ENCODE measurements around the gene CDKN1B. TPM values are rescaled to one million over a fixed set of nuclear protein-coding genes. Genes with fewer than 3 reads are reported as not detected.

Gene CDKN1B
- total and polyA plus RNA-seq, 7 donors = 36.8 to 106 (median 52.5) TPM

- intact Hi-C loops (cut with DNase I) = no loop called here
- no peak for DNase-seq
- no peak for TF ChIP-seq POLR2A (IDR thresholded peaks at IDR 0.05)
- TF ChIP-seq EP300 (IDR thresholded peaks at IDR 0.05) = no peak
- no peak for TF ChIP-seq POLR2AphosphoS5 (IDR thresholded peaks at IDR 0.05)
- TF ChIP-seq CTCF (IDR thresholded peaks at IDR 0.05) = no peak
- no peaks in the 10 kb centered on the region for H3K27me3 ChIP-seq
- no peaks in the 10 kb centered on the region for H3K4me1 ChIP-seq
- H3K9me3 ChIP-seq = no peaks in the 10 kb centered on the region
- WGBS, 2 donors = 85 to 89% methylated on average over 5 of the region's 5 CpGs
- no peaks in the 10 kb centered on the region for H3K36me3 ChIP-seq
- H3K27ac ChIP-seq = no peak overlapping the region
- H3K4me3 ChIP-seq = no peak overlapping the region
Measured at GRCh38 chr12:12755923-12756322, 38.8 kb downstream of the CDKN1B start.

GRCh38 chr12:12757121-12757520 lies 40.0 kb downstream of the CDKN1B start:
- Histone ChIP-seq H3K36me3 (no peaks in the 10 kb centered on the region), H3K27me3 (no peaks in the 10 kb centered on the region), H3K4me1 (no peaks in the 10 kb centered on the region), H3K9me3 (no peaks in the 10 kb centered on the region), H3K27ac (no peak overlapping the region), H3K4me3 (no peak overlapping the region)
- 48 to 61% methylated on average over 2 of the region's 2 CpGs for WGBS, 2 donors
- TF ChIP-seq POLR2AphosphoS5 (IDR thresholded peaks at IDR 0.05) (no peak), POLR2A (IDR thresholded peaks at IDR 0.05) (no peak), CTCF (IDR thresholded peaks at IDR 0.05) (no peak), EP300 (IDR thresholded peaks at IDR 0.05) (no peak)
- DNase-seq = no peak
- intact Hi-C loops (cut with DNase I) = no loop called here

- no peaks in the 10 kb centered on the region for H3K27me3 ChIP-seq
- intact Hi-C loops (cut with DNase I) = no loop called here
- no peak overlapping the region for H3K27ac ChIP-seq
- H3K9me3 ChIP-seq = no peaks in the 10 kb centered on the region
- H3K4me3 ChIP-seq = no peak overlapping the region
- no peak for TF ChIP-seq CTCF (IDR thresholded peaks at IDR 0.05)
- TF ChIP-seq EP300 (IDR thresholded peaks at IDR 0.05) = no peak
- TF ChIP-seq POLR2A (IDR thresholded peaks at IDR 0.05) = no peak
- WGBS, 2 donors = 96 to 97% methylated on average over 7 of the region's 7 CpGs
- no peaks in the 10 kb centered on the region for H3K4me1 ChIP-seq
- no peak for DNase-seq
- H3K36me3 ChIP-seq = no peaks in the 10 kb centered on the region
Measured at GRCh38 chr12:12759234-12759915, 42.2 kb downstream of the CDKN1B start.

- Histone ChIP-seq H3K4me1 (no peaks in the 10 kb centered on the region), H3K9me3 (no peaks in the 10 kb centered on the region), H3K27me3 (no peaks in the 10 kb centered on the region), H3K36me3 (no peaks in the 10 kb centered on the region), H3K4me3 (no peak overlapping the region), H3K27ac (no peak overlapping the region)
- intact Hi-C loops (cut with DNase I) = no loop called here
- TF ChIP-seq CTCF (IDR thresholded peaks at IDR 0.05) (no peak), POLR2A (IDR thresholded peaks at IDR 0.05) (no peak), POLR2AphosphoS5 (IDR thresholded peaks at IDR 0.05) (no peak), EP300 (IDR thresholded peaks at IDR 0.05) (no peak)
- no peak for DNase-seq
Measured at GRCh38 chr12:12764824-12765223, 47.7 kb downstream of the CDKN1B start.

- Histone ChIP-seq H3K27ac (no peak overlapping the region), H3K9me3 (no peaks in the 10 kb centered on the region), H3K36me3 (no peaks in the 10 kb centered on the region), H3K4me3 (no peak overlapping the region), H3K27me3 (no peaks in the 10 kb centered on the region), H3K4me1 (no peaks in the 10 kb centered on the region)
- no peak for TF ChIP-seq EP300 (IDR thresholded peaks at IDR 0.05)
- no peak for TF ChIP-seq CTCF (IDR thresholded peaks at IDR 0.05)
- no peak for TF ChIP-seq POLR2AphosphoS5 (IDR thresholded peaks at IDR 0.05)
- TF ChIP-seq POLR2A (IDR thresholded peaks at IDR 0.05) = no peak
- no peak for DNase-seq
- intact Hi-C loops (cut with DNase I) = no loop called here
- 96 to 97% methylated on average over 6 of the region's 6 CpGs for WGBS, 2 donors
Measured at GRCh38 chr12:12770262-12770661, 53.1 kb downstream of the CDKN1B start.
